SK-N-SH (cell line): ENCODE data around the gene HOXB9. TPM values are rescaled to one million over a fixed set of nuclear protein-coding genes. Genes with fewer than 3 reads are reported as not detected.

Source experiments
- CTCF ChIA-PET: fragments of 300-600, 350-600 bp; formaldehyde crosslinking; extraction: SDS; loops from one replicate; lab custom pipeline; 2021; lab: Yijun Ruan, JAX
- POLR2A ChIA-PET: fragments of 350-600 bp; sonication (Branson Sonifier 250); formaldehyde crosslinking; extraction: SDS; loops from one replicate; lab custom pipeline; 2020; ENCODE audit warnings: antibody characterized with exemption, inconsistent platforms; lab: Yijun Ruan, JAX
- DNase-seq: peaks from one replicate; pipeline ENCODE4 v3.0.0; 2012
- H2AFZ ChIP-seq: fragments of 200-600 bp; sonication (generic); 2 replicates; pipeline ENCODE4 v1.8.1; 2016; ENCODE audit warnings: antibody characterized with exemption, mild to moderate bottlenecking, low read depth
- H3F3A ChIP-seq: fragments of 200-600 bp; sonication (generic); replicated peaks from 2 replicates; pipeline ENCODE3; 2016; ENCODE audit warnings: antibody characterized with exemption, mild to moderate bottlenecking; ENCODE audit not compliant: insufficient read depth
- H3K27ac ChIP-seq, 2 experiments: fragments of 200-500 bp in 1 of 2; fragments of 200-600 bp in 1 of 2; sonication (Bioruptor generic) in 1 of 2; sonication (generic), shearing (Covaris generic) in 1 of 2; 2 replicates each; pipeline versions ENCODE4 v1.5.1 to v1.6.1; 2014 to 2016; ENCODE audit warnings: low read depth in 2 of 2, inconsistent platforms in 1 of 2, low read length in 1 of 2, mild to moderate bottlenecking in 1 of 2, mixed read lengths in 1 of 2
- H3K27me3 ChIP-seq: fragments of 200-600 bp; sonication (generic), shearing (Covaris generic); 2 replicates; pipeline ENCODE4 v1.6.1; 2016; ENCODE audit warnings: mixed run types; ENCODE audit not compliant: insufficient read depth
- H3K36me3 ChIP-seq, 2 experiments: fragments of 200-500 bp in 1 of 2; fragments of 200-600 bp in 1 of 2; sonication (Bioruptor generic) in 1 of 2; sonication (generic) in 1 of 2; replicated peaks in 1 of 2; 2 replicates each; pipeline versions ENCODE3 to v1.5.1; 2014 to 2016; ENCODE audit warnings: low read length in 1 of 2, mild to moderate bottlenecking in 1 of 2; ENCODE audit not compliant: insufficient read depth in 2 of 2, control insufficient read depth in 1 of 2
- H3K4me1 ChIP-seq, 2 experiments: fragments of 200-500 bp in 1 of 2; fragments of 200-600 bp in 1 of 2; sonication (Bioruptor generic) in 1 of 2; sonication (generic), shearing (Covaris generic) in 1 of 2; 2 replicates each; pipeline versions ENCODE4 v1.5.1 to v1.6.1; 2014 to 2016; ENCODE audit warnings: low read depth in 1 of 2, low read length in 1 of 2, mixed run types in 1 of 2; ENCODE audit not compliant: insufficient read depth in 2 of 2, control insufficient read depth in 1 of 2
- H3K4me2 ChIP-seq: fragments of 200-600 bp; sonication (generic), shearing (Covaris generic); 2 replicates; pipeline ENCODE4 v1.6.1; 2017; ENCODE audit warnings: mixed run types
- H3K4me3 ChIP-seq, 2 experiments: fragments of 200-500 bp in 1 of 2; fragments of 200-600 bp in 1 of 2; sonication (Bioruptor generic) in 1 of 2; sonication (generic), shearing (Covaris generic) in 1 of 2; 2 replicates each; pipeline versions ENCODE4 v1.5.1 to v1.8.1; 2014 to 2016; ENCODE audit warnings: low read depth in 2 of 2, inconsistent platforms in 1 of 2, low read length in 1 of 2, mild to moderate bottlenecking in 1 of 2, mixed read lengths in 1 of 2, moderate library complexity in 1 of 2
- H3K79me2 ChIP-seq: fragments of 200-600 bp; sonication (generic); 2 replicates; pipeline ENCODE4 v1.8.1; 2017; ENCODE audit warnings: mild to moderate bottlenecking; ENCODE audit not compliant: insufficient read depth
- H3K9ac ChIP-seq: fragments of 200-600 bp; sonication (generic); 2 replicates; pipeline ENCODE4 v1.6.1; 2017; ENCODE audit warnings: mixed run types
- H3K9me2 ChIP-seq: fragments of 200-600 bp; sonication (generic); 2 replicates; pipeline ENCODE4 v1.6.1; 2017; ENCODE audit warnings: mixed run types
- H3K9me3 ChIP-seq: fragments of 200-600 bp; sonication (generic); 2 replicates; pipeline ENCODE4 v1.6.1; 2017; ENCODE audit warnings: mixed run types, mild to moderate bottlenecking, moderate library complexity
- H4K20me1 ChIP-seq: fragments of 200-600 bp; sonication (generic); 2 replicates; pipeline ENCODE4 v1.6.1; 2017; ENCODE audit warnings: mild to moderate bottlenecking, mixed run types; ENCODE audit not compliant: insufficient read depth
- CTCF ChIP-seq: fragments of 200-600 bp; sonication (generic); IDR thresholded peaks from 2 replicates; pipeline ENCODE4 v1.6.1; 2017; ENCODE audit warnings: antibody characterized with exemption, mild to moderate bottlenecking, moderate library complexity
- EP300 ChIP-seq, 2 experiments: IDR thresholded peaks; 2 replicates each; pipeline versions ENCODE4 v1.4.0 to v1.6.1; 2012; ENCODE audit warnings: borderline replicate concordance in 1 of 2, low read depth in 1 of 2, low read length in 1 of 2
- EZH2phosphoT487 ChIP-seq: fragments of 200-600 bp; sonication (generic); IDR thresholded peaks from 2 replicates; pipeline ENCODE4 v1.6.1; 2017; ENCODE audit warnings: low read depth, mixed run types, mild to moderate bottlenecking, antibody characterized with exemption, moderate library complexity, borderline replicate concordance
- FOSL2 ChIP-seq: IDR thresholded peaks from 2 replicates; pipeline ENCODE4 v1.4.0; 2012; ENCODE audit warnings: low read depth, mild to moderate bottlenecking, moderate library complexity, borderline replicate concordance
- FOXJ3 ChIP-seq: sonication (generic); formaldehyde crosslinking; IDR thresholded peaks from 2 replicates; pipeline ENCODE4 v1.5.1; 2020; ENCODE audit warnings: mild to moderate bottlenecking, missing genetic modification reagents
- GATA2 ChIP-seq: sonication (generic); formaldehyde crosslinking; IDR thresholded peaks from 2 replicates; pipeline ENCODE4 v1.5.0; 2020; ENCODE audit warnings: mild to moderate bottlenecking, missing genetic modification reagents
- MAX ChIP-seq: IDR thresholded peaks from 2 replicates; pipeline ENCODE4 v1.4.0; 2012; ENCODE audit warnings: low read depth
- MEF2A ChIP-seq: IDR thresholded peaks from 2 replicates; pipeline ENCODE4 v1.4.0; 2012; ENCODE audit warnings: low read depth, borderline replicate concordance
- MXI1 ChIP-seq: IDR thresholded peaks from 2 replicates; pipeline ENCODE4 v1.6.1; 2012; ENCODE audit warnings: mild to moderate bottlenecking, low read depth, low read length, improper control_type of control experiment
- NFIC ChIP-seq: IDR thresholded peaks from 2 replicates; pipeline ENCODE4 v1.4.0; 2012; ENCODE audit warnings: borderline replicate concordance
- PBX3 ChIP-seq: IDR thresholded peaks from 2 replicates; pipeline ENCODE4; 2012
- TCF12 ChIP-seq: IDR thresholded peaks from 2 replicates; pipeline ENCODE4 v1.4.0; 2012
- USF2 ChIP-seq: fragments of 150-350 bp; IDR thresholded peaks from 2 replicates; pipeline ENCODE4 v1.6.1; 2017; ENCODE audit warnings: antibody characterized with exemption, low read length, low read depth, borderline replicate concordance
- YY1 ChIP-seq: IDR thresholded peaks from 2 replicates; pipeline ENCODE4 v1.4.0; 2012; ENCODE audit warnings: low read depth, mild to moderate bottlenecking
- ZBTB33 ChIP-seq: IDR thresholded peaks from 2 replicates; pipeline ENCODE4 v1.4.0; 2012; ENCODE audit warnings: low read depth, borderline replicate concordance
- WGBS: methylation state at CpG from one replicate; pipeline ENCODE4 v1.1.6; 2017; ENCODE audit warnings: low lambda C conversion rate; 5-methylcytosine and 5-hydroxymethylcytosine counted together
- polyA plus RNA-seq, 3 experiments: library from polyadenylated mRNA; depleted of rRNA; stranded (reverse); fragments of >200 nt; gene quantifications; 2 replicates each; pipeline ENCODE4 v1.2.3, GENCODE V29; 2012

Gene HOXB9
- polyA plus RNA-seq, 1 of the 3 experiments (the other 2 are of a cell fraction): not detected

GRCh38 chr17:48596000-48596734 is 30.0 kb downstream of the HOXB9 start:
- WGBS: 11% methylated on average over 43 of the region's 54 CpGs
- no peak for DNase-seq
- Histone ChIP-seq H3K27ac (no peak overlapping the region), H3K9ac (no peak overlapping the region), H3K79me2 (no peaks in the 10 kb centered on the region), H3K9me2 (no peaks in the 10 kb centered on the region), H2AFZ (no peak overlapping the region), H3K4me2 (no peak overlapping the region), H3K4me3 (no peak overlapping the region), H3K36me3 (no peaks in the 10 kb centered on the region), H3K27me3 (peaks cover 98% of the 10 kb centered on the region), H3F3A (peaks cover 4% of the 10 kb centered on the region), H3K9me3 (no peaks in the 10 kb centered on the region), H4K20me1 (peaks cover 14% of the 10 kb centered on the region; the same call in 1 of the 2 replicates), H3K4me1 (0 out of 4 replicates have a peak, but pooled peaks cover 0 to 4% of the 10 kb centered on the region in 2 experiments)
- ChIA-PET POLR2A (no interaction called here), CTCF (interaction anchor here (0.6 to 3.7 kb wide), 7 partner anchors 10 to 440 kb away, joined by 3 to 20 read pairs (median 4); partner anchors contain the start of gene HOXB8)
- no peak for TF ChIP-seq MXI1
- TF ChIP-seq TCF12: no peak
- TF ChIP-seq GATA2 (CRISPR knock-in tag): no peak
- no peak for TF ChIP-seq ZBTB33
- no peak for TF ChIP-seq NFIC
- no peak for TF ChIP-seq EZH2phosphoT487
- no peak for TF ChIP-seq USF2
- no peak for TF ChIP-seq FOXJ3 (CRISPR knock-in tag)
- TF ChIP-seq MEF2A: no peak
- no peak for TF ChIP-seq YY1
- no peak for TF ChIP-seq CTCF
- TF ChIP-seq PBX3: no peak
- TF ChIP-seq FOSL2: no peak
- no peak for TF ChIP-seq EP300 (IDR thresholded peaks at IDR 0.05; ENCODE audit: borderline replicate concordance in 1 of 2, low read depth in 1 of 2, low read length in 1 of 2)
- TF ChIP-seq MAX: no peak
- TF ChIP-seq, all 33 proteins: peak for 0
